GM18517 (cell line): ENCODE measurements around the gene BCAS3.

ENCODE experiments used
- ATAC-seq: cut with Tn5 transposase; IDR thresholded peaks from one replicate; pipeline ENCODE4 v1.9.1; 2021; ENCODE audit warnings: mild to moderate bottlenecking, moderate library complexity; ENCODE audit not compliant: unreplicated experiment

Gene BCAS3

GRCh38 chr17:61275395-61275794 lies 597.7 kb downstream of the BCAS3 start:
- no peak for ATAC-seq

- no peak for ATAC-seq
Measured at GRCh38 chr17:61276806-61277205, 599.2 kb downstream of the BCAS3 start.

GRCh38 chr17:61279476-61280145 lies 602.0 kb downstream of the BCAS3 start:
- ATAC-seq = no peak

- ATAC-seq = no peak
Measured at GRCh38 chr17:61280338-61280737, 602.7 kb downstream of the BCAS3 start.

- ATAC-seq = no peak
Measured at GRCh38 chr17:61280851-61281250, 603.2 kb downstream of the BCAS3 start.

- ATAC-seq = no peak
Measured at GRCh38 chr17:61282377-61282776, 604.7 kb downstream of the BCAS3 start.

- no peak for ATAC-seq
Measured at GRCh38 chr17:61283043-61283442, 605.4 kb downstream of the BCAS3 start.

GRCh38 chr17:61284174-61284573 lies 606.5 kb downstream of the BCAS3 start:
- no peak for ATAC-seq

GRCh38 chr17:61284746-61285145 lies 607.1 kb downstream of the BCAS3 start:
- no peak for ATAC-seq

GRCh38 chr17:61285526-61286320 lies 608.1 kb downstream of the BCAS3 start:
- ATAC-seq = no peak

- no peak for ATAC-seq
Measured at GRCh38 chr17:61286449-61286848, 608.8 kb downstream of the BCAS3 start.

GRCh38 chr17:61289408-61290385 lies 612.0 kb downstream of the BCAS3 start:
- ATAC-seq = no peak

GRCh38 chr17:61291451-61292285 lies 614.0 kb downstream of the BCAS3 start:
- no peak for ATAC-seq

GRCh38 chr17:61294286-61294685 lies 616.6 kb downstream of the BCAS3 start:
- ATAC-seq = no peak

GRCh38 chr17:61294777-61295176 lies 617.1 kb downstream of the BCAS3 start:
- ATAC-seq = no peak

GRCh38 chr17:61296058-61296457 lies 618.4 kb downstream of the BCAS3 start:
- ATAC-seq = no peak

- no peak for ATAC-seq
Measured at GRCh38 chr17:61299517-61300513, 622.2 kb downstream of the BCAS3 start.

- ATAC-seq = no peak
Measured at GRCh38 chr17:61302953-61303816, 625.5 kb downstream of the BCAS3 start.
